Osteoblast (primary cell): ENCODE measurements around the gene RGS8. TPM values are rescaled to one million over a fixed set of nuclear protein-coding genes. Genes with fewer than 3 reads are reported as not detected.

Source experiments
- DNase-seq: peaks from one replicate; pipeline ENCODE4 v3.0.0; 2011; ENCODE audit warnings: low spot score, mixed read lengths; ENCODE audit not compliant: insufficient read length; ENCODE audit errors: missing footprints
- H2AFZ ChIP-seq: 2 replicates; pipeline ENCODE4 v1.6.0; 2011; ENCODE audit warnings: mild to moderate bottlenecking, low read length
- H3K27ac ChIP-seq: 2 replicates; pipeline ENCODE4 v1.5.1; 2011; ENCODE audit warnings: mild to moderate bottlenecking, low read depth, low read length, moderate library complexity
- H3K27me3 ChIP-seq: 2 replicates; pipeline ENCODE4 v1.6.0; 2012; ENCODE audit warnings: mild to moderate bottlenecking, control low read depth, inconsistent platforms, low read length, moderate library complexity; ENCODE audit not compliant: insufficient read depth
- H3K36me3 ChIP-seq: 2 replicates; pipeline ENCODE4 v1.5.1; 2011; ENCODE audit warnings: mild to moderate bottlenecking, low read length, control low read depth, moderate library complexity; ENCODE audit not compliant: insufficient read depth
- H3K4me1 ChIP-seq: 2 replicates; pipeline ENCODE4 v1.5.1; 2011; ENCODE audit warnings: mild to moderate bottlenecking, low read length, control low read depth, moderate library complexity; ENCODE audit not compliant: insufficient read depth
- H3K4me2 ChIP-seq: 2 replicates; pipeline ENCODE4 v1.6.0; 2011; ENCODE audit warnings: mild to moderate bottlenecking, low read length; ENCODE audit not compliant: insufficient read depth
- H3K4me3 ChIP-seq: fragments of 200-600 bp; sonication (generic); 3 replicates; pipeline ENCODE4 v1.5.1; 2012; ENCODE audit warnings: mild to moderate bottlenecking, low read length, inconsistent platforms; ENCODE audit not compliant: insufficient read depth
- H3K79me2 ChIP-seq: 2 replicates; pipeline ENCODE4 v1.6.0; 2012; ENCODE audit warnings: mild to moderate bottlenecking, low read length, control low read depth, inconsistent platforms; ENCODE audit not compliant: insufficient read depth
- H3K9me3 ChIP-seq: 2 replicates; pipeline ENCODE4 v1.5.1; 2011; ENCODE audit warnings: low read depth, low read length, control low read depth
- H4K20me1 ChIP-seq: 2 replicates; pipeline ENCODE4 v1.6.0; 2012; ENCODE audit warnings: mild to moderate bottlenecking, low read length, control low read depth; ENCODE audit not compliant: insufficient read depth
- total RNA-seq: library from RNA; depleted of rRNA; stranded (reverse); fragments of >200 nt; gene quantifications from 2 replicates; pipeline ENCODE4 v1.2.3, GENCODE V29; 2012
- TF ChIP-seq, protein P1 (sequence below): IDR thresholded peaks from 2 replicates; pipeline ENCODE4 v1.5.1; 2011; ENCODE audit warnings: mild to moderate bottlenecking, low read depth, low read length, moderate library complexity; ENCODE audit errors: extremely low read depth

RGS8 gene
- total RNA-seq, 1 donor, result not detected

DNA sequence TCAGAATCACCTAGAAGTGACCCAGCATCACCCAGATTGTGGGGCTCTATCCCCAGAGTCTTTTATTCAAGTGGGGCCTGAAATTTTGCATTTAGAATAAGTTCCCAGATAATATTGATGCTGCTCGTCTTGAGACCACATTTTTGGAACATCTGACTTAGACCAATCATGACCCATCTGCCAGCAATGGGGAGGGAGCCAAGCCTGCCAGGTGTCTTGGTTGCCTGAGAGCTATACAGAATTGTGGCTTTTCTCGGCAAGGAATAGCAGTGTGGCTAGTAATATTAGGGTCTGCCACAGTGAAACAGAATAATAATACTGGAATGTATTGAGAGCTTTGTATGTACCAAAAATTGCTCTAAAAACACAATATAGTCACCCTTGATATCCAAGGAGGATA, 31.1 kb upstream of the RGS8 start:
- no peak overlapping the region for H3K4me2 ChIP-seq
- H3K79me2 ChIP-seq, result no peaks in the 10 kb centered on the region
- TF ChIP-seq, protein P1, sequence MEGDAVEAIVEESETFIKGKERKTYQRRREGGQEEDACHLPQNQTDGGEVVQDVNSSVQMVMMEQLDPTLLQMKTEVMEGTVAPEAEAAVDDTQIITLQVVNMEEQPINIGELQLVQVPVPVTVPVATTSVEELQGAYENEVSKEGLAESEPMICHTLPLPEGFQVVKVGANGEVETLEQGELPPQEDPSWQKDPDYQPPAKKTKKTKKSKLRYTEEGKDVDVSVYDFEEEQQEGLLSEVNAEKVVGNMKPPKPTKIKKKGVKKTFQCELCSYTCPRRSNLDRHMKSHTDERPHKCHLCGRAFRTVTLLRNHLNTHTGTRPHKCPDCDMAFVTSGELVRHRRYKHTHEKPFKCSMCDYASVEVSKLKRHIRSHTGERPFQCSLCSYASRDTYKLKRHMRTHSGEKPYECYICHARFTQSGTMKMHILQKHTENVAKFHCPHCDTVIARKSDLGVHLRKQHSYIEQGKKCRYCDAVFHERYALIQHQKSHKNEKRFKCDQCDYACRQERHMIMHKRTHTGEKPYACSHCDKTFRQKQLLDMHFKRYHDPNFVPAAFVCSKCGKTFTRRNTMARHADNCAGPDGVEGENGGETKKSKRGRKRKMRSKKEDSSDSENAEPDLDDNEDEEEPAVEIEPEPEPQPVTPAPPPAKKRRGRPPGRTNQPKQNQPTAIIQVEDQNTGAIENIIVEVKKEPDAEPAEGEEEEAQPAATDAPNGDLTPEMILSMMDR, result no peak
- H4K20me1 ChIP-seq, result no peaks in the 10 kb centered on the region
- peaks cover 3% of the 10 kb centered on the region for H3K27me3 ChIP-seq
- no peak overlapping the region for H2AFZ ChIP-seq
- no peaks in the 10 kb centered on the region for H3K9me3 ChIP-seq
- H3K4me1 ChIP-seq, result no peaks in the 10 kb centered on the region
- no peak overlapping the region for H3K27ac ChIP-seq
- no peak for DNase-seq
- H3K4me3 ChIP-seq, result no peak overlapping the region
- no peaks in the 10 kb centered on the region for H3K36me3 ChIP-seq

DNA sequence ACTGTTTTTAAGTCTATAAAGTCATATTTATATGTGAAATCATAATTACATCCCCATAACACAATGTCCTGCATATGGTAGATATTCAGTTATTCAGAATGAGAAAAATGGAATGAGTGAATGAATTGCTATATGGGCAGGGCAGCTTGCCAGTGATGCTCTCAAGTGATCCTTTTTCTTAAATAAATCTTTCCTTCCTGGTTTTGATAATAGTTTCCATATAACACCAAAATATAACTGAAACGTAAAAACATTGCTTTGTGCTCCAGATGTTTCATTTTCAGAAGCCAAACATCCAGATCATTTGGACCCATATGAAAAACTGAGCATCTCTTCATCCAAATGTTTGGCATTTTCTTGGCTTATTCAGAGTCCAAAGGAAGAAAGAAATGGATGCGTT, 30.2 kb upstream of the RGS8 start:
- Histone ChIP-seq H3K9me3 (no peaks in the 10 kb centered on the region), H2AFZ (no peak overlapping the region)

GRCh38 chr1:182713939-182714338, 29.6 kb upstream of the RGS8 start:
- no peaks in the 10 kb centered on the region for H3K4me1 ChIP-seq
- H3K79me2 ChIP-seq, result no peaks in the 10 kb centered on the region
- no peak for DNase-seq
- TF ChIP-seq, protein P1, result no peak
- H3K9me3 ChIP-seq, result no peaks in the 10 kb centered on the region
- H3K4me2 ChIP-seq, result no peak overlapping the region
- H2AFZ ChIP-seq, result no peak overlapping the region
- peaks cover 3% of the 10 kb centered on the region for H3K27me3 ChIP-seq
- no peaks in the 10 kb centered on the region for H3K36me3 ChIP-seq
- no peaks in the 10 kb centered on the region for H4K20me1 ChIP-seq
- no peak overlapping the region for H3K27ac ChIP-seq
- H3K4me3 ChIP-seq, result no peak overlapping the region

More for the DNA sequence above, 30.2 kb upstream of the RGS8 start:
- H3K79me2 ChIP-seq, result no peaks in the 10 kb centered on the region
- no peaks in the 10 kb centered on the region for H3K36me3 ChIP-seq
- H3K4me2 ChIP-seq, result no peak overlapping the region
- H3K27me3 ChIP-seq, result peaks cover 3% of the 10 kb centered on the region
- H3K27ac ChIP-seq, result no peak overlapping the region
- no peak for DNase-seq
- H3K4me1 ChIP-seq, result no peaks in the 10 kb centered on the region
- no peak overlapping the region for H3K4me3 ChIP-seq
- TF ChIP-seq, protein P1, result no peak
- H4K20me1 ChIP-seq, result no peaks in the 10 kb centered on the region

DNA sequence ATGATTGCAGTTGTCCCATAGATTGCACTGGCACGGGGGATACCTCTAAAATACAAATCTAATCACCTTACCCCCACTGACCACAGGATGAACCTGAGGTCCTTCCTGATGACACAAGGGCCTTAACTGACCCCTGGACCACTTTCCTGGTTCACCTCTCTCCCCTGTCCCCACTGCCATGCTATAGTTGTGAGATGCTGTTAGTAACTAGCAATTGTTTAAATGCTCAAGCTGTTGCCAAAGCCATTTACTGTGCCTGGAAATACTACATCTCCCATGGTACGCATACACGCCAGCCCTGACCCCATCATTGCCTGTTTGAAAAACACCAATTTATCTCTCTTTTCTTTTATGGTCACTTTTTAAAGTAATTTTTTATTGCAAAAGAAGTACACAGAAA, 29.1 kb upstream of the RGS8 start:
- Histone ChIP-seq H4K20me1 (no peaks in the 10 kb centered on the region), H3K4me3 (no peak overlapping the region), H3K79me2 (no peaks in the 10 kb centered on the region), H3K4me2 (no peak overlapping the region), H3K36me3 (no peaks in the 10 kb centered on the region), H2AFZ (no peak overlapping the region), H3K4me1 (no peaks in the 10 kb centered on the region), H3K27ac (no peak overlapping the region), H3K27me3 (peaks cover 3% of the 10 kb centered on the region), H3K9me3 (no peaks in the 10 kb centered on the region)
- TF ChIP-seq, protein P1, result no peak
- no peak for DNase-seq
